HG03103 (cell line): ENCODE data around the gene FBXL4.
"Not testable (repeated sequence)": the region's sequence is repeated elsewhere in the genome, so short reads cannot be mapped to it uniquely, and the experiment has no call there.

Source experiments
- ATAC-seq: cut with Tn5 transposase; IDR thresholded peaks from one replicate; pipeline ENCODE4 v1.9.1; 2021; ENCODE audit warnings: low read depth; ENCODE audit not compliant: unreplicated experiment

FBXL4 gene

GRCh38 chr6:98946266-98946878, 1.4 kb downstream of the FBXL4 start:
- no peak for ATAC-seq

GRCh38 chr6:98945311-98946115, 2.2 kb downstream of the FBXL4 start:
- ATAC-seq = no peak

- ATAC-seq = no peak
These were observed 3.1 kb downstream of the FBXL4 start for GRCh38 chr6:98944598-98945081.

GRCh38 chr6:98944168-98944567, 3.6 kb downstream of the FBXL4 start:
- ATAC-seq = no peak

- no peak for ATAC-seq
These were observed 5.4 kb downstream of the FBXL4 start for GRCh38 chr6:98942263-98942803.

- ATAC-seq = no peak
These were observed 6.4 kb downstream of the FBXL4 start for GRCh38 chr6:98941319-98941718.

- ATAC-seq = no peak
These were observed 10.4 kb downstream of the FBXL4 start for GRCh38 chr6:98937351-98937750.

GRCh38 chr6:98932381-98932780, 15.4 kb downstream of the FBXL4 start:
- ATAC-seq = no peak

GRCh38 chr6:98931696-98932095, 16.1 kb downstream of the FBXL4 start:
- ATAC-seq = no peak

GRCh38 chr6:98929498-98930060, 18.2 kb downstream of the FBXL4 start:
- no peak for ATAC-seq

- no peak for ATAC-seq
These were observed 19.1 kb downstream of the FBXL4 start for GRCh38 chr6:98928688-98929087.

GRCh38 chr6:98927534-98927933, 20.2 kb downstream of the FBXL4 start:
- ATAC-seq = no peak

GRCh38 chr6:98925831-98926230, 21.9 kb downstream of the FBXL4 start:
- no peak for ATAC-seq

GRCh38 chr6:98924647-98925046, 23.1 kb downstream of the FBXL4 start:
- ATAC-seq = no peak

GRCh38 chr6:98920904-98921431, 26.8 kb downstream of the FBXL4 start:
- ATAC-seq = peak; percentile 83

GRCh38 chr6:98910946-98911345, 36.8 kb downstream of the FBXL4 start:
- not testable (repeated sequence) for ATAC-seq

- no peak for ATAC-seq
These were observed 38.5 kb downstream of the FBXL4 start for GRCh38 chr6:98909236-98909635.

GRCh38 chr6:98906342-98906741, 41.4 kb downstream of the FBXL4 start:
- ATAC-seq = not testable (repeated sequence)

- no peak for ATAC-seq
These were observed 42.0 kb downstream of the FBXL4 start for GRCh38 chr6:98905759-98906158.

- no peak for ATAC-seq
These were observed 43.6 kb downstream of the FBXL4 start for GRCh38 chr6:98904096-98904495.

- no peak for ATAC-seq
These were observed 47.0 kb downstream of the FBXL4 start for GRCh38 chr6:98900706-98901105.
